HG02588 (cell line): Measurements from ENCODE around the gene PTPRJ.
"Not testable (repeated sequence)": the region's sequence is repeated elsewhere in the genome, so short reads cannot be mapped to it uniquely, and the experiment has no call there.

ENCODE experiments used
- ATAC-seq: cut with Tn5 transposase; IDR thresholded peaks from one replicate; pipeline ENCODE4 v1.9.1; 2021; ENCODE audit warnings: mild to moderate bottlenecking, moderate library complexity; ENCODE audit not compliant: unreplicated experiment

PTPRJ gene

DNA sequence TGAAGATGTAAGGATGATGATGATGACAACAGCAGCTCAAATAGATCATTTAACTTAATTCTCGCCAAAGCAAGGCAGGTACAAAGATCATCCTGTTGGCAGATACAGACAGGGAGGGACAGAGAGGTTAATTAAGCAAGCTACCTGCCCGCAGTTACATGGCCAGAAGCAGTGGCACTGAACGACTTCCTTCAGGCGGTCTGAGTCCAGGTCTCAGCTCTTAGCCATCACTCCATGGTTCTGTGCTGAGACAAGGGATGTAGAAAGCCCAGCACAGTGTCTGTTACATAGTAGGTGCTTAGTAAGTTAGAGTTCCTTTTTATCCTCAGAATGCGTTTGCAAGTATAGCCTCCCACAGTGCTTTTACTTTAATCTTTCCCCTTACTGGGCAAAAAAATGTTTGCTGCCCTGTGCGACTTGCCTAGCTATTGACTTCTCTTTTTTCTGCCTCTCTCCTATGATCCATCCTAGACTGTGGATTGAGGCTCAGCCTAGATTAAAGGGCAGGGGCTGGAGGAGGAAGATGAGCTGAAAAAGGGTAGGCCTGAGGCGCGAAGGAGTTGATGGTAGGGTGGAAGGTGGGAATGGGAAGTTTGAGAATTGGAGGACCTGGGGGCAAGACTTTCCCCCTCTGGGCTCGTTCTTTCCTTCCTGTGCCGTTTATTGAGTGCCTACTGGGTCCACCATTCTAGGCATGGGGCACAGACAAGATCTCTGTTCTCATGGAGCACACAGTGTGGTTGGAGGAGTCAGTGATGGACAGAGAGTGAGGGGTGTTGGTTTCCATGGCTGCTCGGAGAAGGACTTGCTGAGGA is 128.1 kb downstream of the PTPRJ start:
- no peak for ATAC-seq

DNA sequence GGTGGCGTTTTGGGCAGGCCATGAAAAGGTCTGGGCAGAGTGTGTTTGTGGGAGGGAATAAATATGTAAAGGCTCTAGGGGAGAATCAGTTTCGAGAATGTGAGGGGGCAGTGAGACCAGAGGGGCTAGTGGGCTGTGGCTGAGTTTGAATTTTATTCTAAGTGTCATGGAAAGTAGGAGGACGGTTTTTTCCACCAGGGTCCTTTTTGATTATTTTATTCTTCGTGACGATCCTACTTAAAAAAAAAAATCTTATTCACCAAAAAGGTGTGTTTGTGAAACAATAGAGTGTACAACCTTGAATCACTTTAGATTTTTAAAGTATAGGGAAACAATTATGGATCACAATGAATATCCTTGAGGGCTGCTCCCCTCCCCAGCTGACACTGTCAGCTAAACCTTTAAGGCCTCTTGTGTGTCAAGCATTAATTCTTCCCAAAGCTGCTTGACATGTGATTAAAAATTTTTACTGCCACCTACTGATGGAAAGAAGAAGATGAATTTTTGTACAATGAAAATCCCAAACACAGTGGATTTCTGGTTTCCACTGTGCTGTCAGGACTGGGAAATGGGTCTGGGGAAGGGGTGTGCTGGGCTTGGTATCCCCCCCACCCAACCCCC is 128.8 kb downstream of the PTPRJ start:
- no peak for ATAC-seq

DNA sequence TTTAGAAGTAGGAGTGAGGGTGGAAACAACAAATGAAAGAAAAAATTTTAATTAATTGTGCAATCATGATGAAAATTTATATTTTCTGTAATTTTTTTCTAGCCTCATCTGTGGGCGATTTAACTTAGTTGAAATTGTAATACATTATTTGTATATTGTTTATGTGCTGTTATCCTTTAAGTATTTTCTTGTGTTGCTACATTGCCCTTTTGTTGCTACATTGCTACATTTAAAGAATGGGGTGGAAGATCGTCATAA is 130.1 kb downstream of the PTPRJ start:
- ATAC-seq: no peak

DNA sequence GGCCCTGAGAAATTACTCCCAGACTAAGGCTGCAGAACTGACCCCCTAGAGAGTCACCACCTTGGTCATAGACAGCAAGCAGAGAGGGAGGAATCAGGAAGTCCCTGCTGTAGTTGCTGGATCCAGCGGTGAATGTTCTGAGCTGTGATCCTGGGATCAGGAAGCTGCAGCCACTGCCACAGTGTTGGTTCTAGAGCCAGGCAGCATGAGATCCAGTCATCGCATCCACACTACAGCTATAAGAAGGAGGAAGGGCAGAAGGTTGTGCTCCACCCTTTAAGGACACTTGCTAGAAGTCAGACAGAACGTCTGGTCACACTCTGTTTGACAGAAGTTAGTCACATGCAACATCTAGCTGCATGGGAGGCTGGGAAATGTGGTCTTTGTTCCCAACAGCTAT is 131.5 kb downstream of the PTPRJ start:
- ATAC-seq: no peak

DNA sequence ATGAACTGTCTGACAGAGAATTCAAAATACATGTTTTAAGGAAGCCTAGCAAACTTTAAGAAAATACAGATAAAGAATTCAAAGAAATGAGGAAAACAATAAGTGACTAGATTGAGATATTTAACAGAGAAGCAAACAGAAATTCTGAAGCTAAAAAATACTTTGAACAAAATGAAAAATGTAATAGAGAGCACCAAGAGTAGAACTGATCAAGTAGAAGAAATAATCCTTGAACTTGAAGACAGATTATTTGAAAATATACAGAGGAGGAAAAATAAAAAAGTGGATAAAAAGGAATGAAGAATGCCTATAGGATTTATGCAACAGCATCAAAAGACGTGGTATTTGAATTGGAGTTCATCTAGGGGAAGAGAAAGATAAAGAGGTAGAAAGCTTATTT is 134.4 kb downstream of the PTPRJ start:
- ATAC-seq: no peak

DNA sequence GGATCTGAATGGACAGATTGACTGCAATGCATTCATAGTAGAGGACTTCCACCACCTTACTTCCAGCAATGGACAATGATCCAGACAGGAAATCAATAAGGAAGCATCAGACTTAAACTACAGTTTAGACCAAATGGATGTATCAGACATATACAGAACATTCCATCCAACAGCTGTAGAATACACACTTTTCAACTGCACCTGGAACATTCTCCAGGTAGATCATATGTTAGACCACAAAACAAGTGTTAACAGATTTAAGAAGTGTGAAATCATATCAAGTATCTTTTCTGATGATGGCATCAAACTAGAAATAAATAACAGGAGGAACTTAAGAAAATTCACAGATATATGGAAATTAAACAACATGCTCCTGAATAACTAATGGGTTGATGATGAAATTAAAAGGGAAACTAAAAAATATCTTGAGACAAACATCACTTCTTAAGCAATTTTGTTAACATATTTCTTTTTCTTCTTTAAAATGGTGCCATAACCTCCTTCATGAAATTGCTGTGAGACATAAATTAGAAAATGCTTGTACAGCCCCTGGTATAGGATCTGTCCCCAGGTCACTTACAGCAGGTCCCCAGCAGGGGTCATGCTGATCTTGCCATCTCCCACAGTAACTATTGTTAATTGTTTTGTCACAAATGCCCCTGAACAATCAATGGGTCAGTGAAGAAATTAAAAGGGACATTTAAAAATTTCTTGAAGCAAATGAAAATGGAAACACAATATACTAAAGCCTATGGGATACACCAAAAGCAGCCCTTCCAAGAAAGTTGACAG is 136.3 kb downstream of the PTPRJ start:
- no peak for ATAC-seq

DNA sequence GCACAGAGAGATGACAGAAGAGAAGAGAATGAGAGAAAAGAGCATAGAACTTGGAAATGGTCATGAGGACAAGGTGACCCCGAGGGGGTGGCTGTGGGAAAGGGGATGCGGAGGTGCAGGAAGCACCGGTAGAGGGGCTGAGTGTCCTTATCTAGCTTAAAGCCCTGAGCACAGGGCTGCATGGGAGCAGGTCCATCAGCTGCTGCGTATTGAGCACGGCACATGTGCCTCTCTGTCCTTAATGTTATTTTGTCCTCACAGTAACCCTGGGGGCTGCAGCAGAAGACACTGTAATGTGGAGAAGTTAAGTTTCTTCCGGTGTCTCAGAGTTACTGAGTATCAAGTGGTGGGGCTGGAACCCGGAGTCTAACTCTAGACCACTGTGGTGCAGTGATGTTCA is 141.9 kb downstream of the PTPRJ start:
- no peak for ATAC-seq

DNA sequence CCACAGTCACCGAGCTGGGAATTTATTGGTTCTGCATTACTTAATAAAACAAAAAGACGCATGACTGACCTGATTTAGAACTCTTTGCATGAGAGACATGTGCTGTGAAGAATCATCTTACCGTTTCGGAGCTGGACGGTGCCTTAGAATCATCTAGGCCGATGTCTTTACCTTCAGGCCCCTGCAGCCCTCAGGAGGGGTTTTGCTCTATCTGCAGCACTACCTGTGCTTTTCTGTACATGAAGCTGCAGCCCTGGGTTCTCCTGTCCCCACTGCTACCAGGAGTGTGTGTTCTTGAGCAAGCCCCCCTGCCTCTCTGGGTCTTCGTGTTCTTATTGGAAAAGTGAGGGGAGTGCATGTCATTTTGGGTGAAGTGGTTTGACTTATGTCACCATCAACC is 142.3 kb downstream of the PTPRJ start:
- ATAC-seq: no peak

DNA sequence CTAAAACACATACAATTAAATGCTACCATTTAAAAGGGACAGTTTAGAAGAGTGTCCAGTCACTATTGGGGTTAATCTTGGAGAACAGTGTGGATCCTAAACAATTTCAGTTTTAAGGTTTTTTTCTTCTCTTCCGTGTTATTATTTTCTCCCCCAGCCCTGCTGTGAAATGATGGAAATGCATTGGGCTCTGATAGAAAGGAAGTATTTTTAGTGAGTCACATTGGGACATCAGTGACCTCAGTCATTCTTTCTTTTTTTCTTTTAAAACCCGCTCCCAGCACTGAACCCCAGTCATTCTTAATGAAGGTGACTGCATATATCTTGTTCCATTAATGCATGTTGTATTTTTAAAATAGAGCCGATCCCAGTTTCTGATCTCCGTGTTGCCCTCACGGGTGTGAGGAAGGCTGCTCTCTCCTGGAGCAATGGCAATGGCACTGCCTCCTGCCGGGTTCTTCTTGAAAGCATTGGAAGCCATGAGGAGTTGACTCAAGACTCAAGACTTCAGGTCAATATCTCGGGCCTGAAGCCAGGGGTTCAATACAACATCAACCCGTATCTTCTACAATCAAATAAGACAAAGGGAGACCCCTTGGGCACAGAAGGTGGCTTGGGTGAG is 143.0 kb downstream of the PTPRJ start:
- no peak for ATAC-seq

DNA sequence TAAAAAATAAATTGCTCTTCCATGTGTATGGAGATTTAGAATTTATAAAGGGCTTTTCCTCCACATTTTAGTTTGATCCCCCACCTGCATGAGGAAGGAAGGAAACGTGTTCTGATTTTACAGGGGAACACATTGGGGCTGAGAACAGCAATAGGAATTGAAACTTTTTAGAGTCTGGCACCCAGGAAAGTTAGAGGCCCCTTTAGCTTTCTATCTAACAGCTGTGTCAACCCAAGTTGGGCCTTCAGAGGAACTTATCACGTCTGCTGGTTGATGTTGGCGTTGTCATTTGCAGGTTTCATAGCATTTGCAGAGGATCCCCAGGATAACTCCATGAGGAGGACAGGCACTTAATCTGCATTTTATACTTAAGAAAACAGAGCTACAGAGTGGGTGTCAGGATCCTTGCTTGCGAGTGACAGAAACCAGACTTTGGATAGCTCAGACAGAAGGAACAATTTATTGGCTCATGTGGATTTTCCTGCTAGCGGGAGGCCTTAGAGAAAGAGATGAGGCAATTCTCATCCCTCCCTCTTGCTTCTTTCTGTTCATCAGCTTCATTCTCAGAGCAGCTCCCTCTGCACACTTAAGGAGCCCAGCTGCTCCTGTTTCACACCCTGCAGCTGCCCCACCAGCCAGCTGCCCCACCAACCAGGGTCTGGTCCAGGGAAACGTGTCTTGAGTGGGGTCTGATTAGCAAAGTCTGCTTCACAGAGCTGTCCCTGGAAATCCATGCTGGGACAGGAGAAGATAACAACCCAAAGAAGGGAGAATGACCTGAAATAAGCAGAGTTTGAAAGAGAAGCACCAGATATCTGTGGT is 143.8 kb downstream of the PTPRJ start:
- ATAC-seq: no peak

DNA sequence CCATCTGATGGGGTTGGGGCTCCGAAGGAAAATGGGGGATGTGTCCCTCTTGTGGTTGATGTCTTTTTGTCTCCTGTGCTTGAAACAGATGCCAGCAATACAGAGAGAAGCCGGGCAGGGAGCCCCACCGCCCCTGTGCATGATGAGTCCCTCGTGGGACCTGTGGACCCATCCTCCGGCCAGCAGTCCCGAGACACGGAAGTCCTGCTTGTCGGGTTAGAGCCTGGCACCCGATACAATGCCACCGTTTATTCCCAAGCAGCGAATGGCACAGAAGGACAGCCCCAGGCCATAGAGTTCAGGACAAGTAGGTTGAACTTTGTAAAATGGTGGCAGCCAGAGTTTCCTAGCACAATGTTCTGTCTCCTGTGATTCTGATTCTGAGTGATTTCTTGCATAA is 144.5 kb downstream of the PTPRJ start:
- no peak for ATAC-seq

DNA sequence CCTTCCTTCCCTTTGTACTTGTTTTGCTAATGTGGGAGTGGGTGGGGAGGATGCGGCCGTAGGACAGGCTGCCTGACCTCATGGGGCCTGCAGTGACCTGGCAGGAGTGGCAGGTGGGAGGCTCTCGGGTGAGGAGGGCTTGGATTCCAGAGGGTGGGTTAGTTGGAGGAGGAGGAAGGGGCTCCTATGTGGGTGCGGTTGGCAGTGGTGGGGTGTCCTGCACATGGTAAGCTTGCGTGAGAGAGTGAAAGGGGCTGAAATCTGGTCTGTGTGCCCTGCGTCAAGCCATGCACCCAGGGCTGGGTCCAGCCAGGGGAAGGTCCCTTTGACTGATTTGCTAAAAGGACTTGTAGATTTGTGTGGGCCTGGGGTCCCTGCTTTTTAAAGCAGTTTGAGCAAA is 145.5 kb downstream of the PTPRJ start:
- no peak for ATAC-seq

DNA sequence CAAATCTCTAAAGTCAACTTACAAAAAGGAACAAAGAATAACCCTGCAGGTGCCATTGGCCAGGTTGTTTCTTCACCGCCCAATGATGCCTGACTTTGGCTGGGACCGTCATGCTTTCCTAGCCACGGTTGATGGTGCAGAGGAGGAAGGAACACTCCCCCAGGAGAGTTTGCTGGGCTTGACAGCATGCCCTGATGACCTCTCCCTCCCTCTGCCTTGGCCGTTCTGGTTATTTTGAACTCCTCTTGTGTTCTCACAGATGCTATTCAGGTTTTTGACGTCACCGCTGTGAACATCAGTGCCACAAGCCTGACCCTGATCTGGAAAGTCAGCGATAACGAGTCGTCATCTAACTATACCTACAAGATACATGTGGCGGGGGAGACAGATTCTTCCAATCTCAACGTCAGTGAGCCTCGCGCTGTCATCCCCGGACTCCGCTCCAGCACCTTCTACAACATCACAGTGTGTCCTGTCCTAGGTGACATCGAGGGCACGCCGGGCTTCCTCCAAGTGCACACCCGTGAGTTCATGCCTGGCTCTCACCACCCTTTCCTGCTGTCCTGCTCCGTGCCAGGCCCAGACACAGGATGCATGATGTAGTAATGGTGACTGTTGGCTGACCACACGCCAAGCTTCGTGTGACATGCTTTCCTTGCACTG is 147.3 kb downstream of the PTPRJ start:
- no peak for ATAC-seq

DNA sequence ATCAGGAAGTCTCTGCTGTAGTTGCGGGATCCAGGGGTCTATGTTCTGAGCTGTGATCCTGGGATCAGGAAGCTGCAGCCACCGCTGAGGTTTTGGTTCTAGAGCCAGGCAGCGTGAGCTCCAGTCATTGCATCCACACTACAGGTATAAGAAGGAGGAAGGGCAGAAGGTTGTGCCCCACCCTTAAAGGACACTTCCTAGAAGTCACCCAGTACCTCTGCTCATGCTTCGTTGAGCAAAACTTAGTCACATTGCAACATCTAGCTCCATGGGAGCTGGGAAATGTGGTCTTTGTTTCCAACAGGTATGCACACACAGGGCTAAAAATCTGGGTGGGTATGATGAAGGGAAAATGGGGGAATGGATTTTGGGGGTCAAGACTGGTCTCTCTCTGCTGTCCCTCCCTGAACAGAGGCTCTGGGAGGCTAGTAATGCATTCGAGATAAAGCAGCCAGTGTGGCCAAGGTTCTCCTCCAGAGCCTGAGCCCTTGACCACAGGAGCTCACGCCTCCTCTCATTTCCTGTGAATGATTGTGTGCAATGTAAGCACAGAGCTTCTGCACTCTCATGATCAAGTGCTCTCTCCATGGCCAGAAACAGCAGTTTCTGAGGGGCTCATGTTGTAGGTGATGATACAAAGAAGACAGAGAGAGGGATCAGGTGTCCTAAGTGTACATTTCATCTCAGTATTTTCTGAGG is 149.5 kb downstream of the PTPRJ start:
- ATAC-seq: no peak

DNA sequence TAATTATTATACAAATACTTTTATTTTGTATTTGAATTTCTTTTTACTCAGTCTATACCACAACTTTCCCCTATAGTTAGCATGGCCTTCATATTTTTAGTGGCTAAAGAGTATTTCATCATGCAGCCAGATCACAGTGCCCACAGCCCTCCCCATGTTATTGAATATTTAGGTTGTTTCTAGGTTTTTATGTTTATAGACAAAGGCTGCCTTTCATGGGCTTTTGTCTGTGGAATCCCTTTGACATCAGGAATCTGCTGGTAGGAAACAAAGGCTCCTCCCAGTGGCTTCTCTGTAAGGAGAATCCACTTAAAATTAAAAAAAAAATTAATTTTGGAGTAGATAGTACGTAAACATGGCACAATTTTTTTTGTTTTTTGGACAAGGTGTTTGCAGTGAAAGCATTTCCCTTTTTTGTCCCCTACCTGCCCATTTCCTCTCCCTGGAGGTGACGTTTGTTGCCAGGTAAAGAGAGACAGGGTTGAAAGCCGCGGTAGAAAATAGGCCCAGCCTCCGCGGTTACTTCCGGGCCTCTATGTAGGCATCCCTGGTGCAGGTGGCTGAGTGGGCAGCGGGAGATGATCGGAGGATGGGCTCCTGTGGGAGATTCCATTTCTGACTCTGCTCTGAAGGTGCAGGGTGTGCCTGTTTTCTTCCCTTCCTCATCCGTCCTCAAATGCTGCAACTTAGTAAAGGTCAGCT is 154.0 kb downstream of the PTPRJ start:
- no peak for ATAC-seq

DNA sequence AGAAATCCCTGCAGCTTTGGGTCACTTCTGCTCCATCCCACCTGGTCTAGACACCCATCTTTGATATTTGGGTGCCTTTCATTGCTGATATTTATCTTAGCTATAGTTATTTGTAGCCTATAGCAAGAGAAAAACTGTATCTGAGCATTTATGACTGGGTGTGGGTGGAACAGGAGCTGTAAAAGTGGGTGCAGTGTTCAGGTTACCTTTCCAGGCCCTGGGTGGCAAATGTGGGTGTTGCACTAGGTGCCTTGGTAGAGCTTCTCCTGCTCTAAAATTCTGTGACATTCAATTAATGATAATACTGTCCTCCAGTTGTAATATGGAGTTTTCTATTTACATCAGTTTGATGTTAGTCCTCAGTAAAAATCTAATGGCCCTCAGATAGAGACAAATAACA is 157.9 kb downstream of the PTPRJ start:
- ATAC-seq: no peak

DNA sequence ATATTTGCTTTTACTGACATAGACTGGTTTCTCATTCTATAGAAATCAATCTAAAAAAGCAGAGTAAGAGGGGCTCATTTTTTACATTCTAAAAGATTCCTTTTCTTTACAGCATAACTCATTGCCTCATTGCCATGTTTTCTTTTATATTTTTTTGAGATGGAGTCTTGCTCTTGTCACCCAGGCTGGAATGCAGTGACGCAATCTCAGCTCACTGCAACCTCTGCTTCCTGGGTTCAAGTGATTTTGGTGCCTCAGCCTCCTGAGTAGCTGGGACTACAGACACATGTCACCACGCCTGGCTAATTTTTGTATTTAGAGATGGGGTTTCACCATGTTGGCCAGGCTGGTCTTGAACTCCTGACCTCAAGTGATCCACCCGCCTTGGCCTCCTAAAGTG is 159.5 kb downstream of the PTPRJ start:
- not testable (repeated sequence) for ATAC-seq

DNA sequence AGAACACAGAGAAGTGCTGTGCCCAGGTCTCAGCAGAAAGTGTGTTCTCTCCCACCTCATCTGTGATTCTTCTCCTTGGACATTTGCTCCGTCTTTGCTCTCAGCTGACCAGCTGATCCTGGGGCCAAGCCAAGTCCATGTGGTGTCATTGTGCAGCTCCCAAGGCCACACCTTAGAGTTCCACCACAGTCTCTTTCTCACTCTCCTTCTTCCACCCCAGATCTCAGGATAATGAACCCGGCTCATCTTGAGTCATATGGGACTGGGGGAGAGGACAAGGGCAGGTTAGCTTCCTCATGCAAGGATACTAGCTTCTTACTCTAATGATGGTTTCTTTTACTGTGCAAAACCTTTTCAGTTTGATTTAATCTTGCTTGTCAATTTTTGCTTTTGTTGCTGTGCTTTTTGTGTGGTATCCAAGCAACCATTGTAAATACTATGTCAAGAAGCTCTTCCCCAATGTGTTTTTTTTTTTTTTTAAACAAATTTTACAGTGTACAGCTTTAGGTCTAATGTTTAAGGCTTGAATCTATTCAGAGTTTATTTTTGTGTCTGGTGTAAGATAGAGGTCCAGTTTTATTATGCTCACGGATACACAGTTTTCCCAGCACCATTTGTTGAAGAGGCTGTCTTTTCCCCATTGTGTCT is 161.2 kb downstream of the PTPRJ start:
- no peak for ATAC-seq

DNA sequence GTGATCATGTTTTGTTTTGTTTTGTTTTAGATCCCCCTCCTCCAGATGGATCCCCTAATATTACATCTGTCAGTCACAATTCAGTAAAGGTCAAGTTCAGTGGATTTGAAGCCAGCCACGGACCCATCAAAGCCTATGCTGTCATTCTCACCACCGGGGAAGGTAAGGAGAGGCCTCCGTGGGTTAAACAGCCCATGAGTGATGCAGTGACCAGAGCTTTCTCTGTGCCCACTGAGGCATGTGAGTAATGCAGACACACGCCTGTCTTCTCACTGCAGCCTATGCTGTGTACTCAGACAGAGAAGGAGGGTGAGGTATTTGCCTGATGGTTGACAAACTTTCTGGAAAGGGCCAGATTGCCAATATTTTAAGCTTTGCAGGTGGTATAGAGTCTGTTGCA is 162.5 kb downstream of the PTPRJ start:
- no peak for ATAC-seq
